Activated gamma-delta T cell treated with Interleukin-2 at 50 U/mL for 16 hours (primary cell): Measurements from ENCODE around the gene CNNM3.

Source experiments
- DNase-seq: peaks from one replicate; pipeline ENCODE4 v3.0.0-alpha.2; 2020

Gene CNNM3

DNA sequence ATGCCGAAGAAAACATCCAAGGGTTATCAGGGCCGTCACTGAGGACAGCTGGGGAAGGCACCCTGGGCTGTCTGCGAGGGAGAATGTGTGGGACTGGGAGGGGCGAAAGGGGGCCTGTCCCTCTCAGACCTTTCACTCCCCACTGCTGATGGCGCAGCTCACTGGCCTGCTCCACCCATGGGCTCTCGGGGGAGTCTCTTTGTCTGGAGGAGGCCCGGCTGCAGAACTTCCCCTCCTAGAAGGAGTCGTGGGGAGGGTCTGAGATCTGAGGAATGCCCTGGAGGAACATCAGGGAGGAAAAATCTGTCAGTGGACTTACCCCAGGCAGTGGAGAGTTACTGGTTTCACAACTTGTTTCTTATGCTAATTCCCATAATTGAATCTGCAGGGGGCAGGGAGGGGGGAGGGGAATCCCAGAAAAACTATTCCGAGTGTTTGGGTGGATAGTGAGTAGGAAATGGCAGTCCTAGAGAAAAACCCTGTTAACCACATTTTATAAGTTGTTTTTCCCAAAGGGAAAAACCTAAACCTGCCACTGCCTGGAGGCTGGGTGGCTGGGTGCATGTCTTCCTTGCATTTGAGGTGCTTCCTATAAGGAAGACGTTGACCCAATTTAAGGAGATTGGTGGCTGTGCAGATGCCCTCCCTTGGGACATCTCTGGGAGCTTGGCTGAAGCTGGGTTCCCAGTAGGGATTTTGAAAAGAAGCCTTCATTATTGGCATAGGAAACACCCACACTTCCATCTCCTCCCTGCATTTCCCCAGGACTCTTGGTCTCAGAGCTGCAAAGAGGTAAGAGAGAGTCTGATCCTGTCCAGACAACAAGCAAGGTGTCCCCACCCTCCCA, 65.5 kb downstream of the CNNM3 start:
- DNase-seq = no peak

DNA sequence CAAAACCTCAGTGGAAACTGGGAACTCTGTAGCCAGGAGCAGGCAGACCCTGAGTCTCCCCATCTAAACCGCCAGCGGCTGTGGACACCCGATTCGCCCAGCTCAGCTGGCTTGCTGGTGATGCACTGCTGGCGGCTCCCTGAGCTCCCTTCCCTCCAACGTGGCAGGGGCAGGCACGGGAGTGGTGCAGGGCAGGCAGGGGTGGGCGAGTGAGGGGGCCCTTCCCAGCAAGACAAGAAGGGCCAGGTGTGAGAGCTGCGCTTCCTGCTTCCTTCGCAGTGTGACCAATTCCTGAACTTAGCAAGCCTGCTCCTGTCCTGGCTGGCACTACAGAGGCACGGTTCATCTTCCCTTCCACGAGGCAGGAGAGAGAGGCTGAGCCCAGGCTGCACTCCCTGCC, 66.2 kb downstream of the CNNM3 start:
- DNase-seq = no peak

DNA sequence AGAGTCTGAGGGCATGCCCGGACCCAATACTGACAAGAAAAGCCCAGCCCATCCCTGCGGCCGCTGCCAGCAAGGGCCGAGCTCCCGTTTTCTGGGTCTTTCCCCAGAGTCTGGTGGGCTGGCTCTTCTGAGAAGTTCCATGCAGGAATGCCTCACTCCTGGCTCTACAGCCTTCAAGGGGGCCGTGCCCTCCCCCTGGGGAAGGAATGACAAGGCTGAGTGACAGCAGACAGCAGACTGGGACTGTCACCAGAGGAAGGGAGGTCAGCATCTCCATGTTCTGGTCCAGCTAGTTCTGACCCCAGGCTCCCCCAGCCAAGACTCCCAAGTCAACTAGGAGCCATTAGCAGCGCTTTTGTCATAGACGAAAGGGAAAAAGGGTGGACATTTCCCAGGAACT, 66.8 kb downstream of the CNNM3 start:
- DNase-seq = no peak

DNA sequence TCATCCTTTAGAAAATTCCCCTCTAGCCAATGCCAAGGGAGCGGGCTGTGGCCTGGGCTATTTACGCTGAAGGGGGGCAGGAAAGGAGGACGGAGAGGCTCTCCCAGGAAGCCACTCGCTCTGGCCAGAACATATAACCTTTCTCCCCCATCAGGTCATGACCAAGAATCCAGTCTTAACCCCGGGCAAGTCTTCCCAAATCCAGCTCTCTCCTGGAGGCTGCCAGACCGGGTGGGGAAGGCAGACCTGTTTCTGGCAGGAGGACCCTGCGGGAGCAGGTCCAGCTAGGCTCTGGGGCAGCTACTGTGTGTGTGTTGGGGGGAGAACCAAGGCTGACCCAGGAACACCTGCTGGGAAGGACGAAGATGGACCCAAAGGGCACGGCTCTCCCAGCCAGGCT, 67.2 kb downstream of the CNNM3 start:
- DNase-seq = no peak
